Measurements from ENCODE around the gene RPN2. TPM values are rescaled to one million over a fixed set of nuclear protein-coding genes. Genes with fewer than 3 reads are reported as not detected.

Gene RPN2
- total RNA-seq, 8 experiments from 2014 or later, result 94.2 to 354 (median 152) TPM

DNA sequence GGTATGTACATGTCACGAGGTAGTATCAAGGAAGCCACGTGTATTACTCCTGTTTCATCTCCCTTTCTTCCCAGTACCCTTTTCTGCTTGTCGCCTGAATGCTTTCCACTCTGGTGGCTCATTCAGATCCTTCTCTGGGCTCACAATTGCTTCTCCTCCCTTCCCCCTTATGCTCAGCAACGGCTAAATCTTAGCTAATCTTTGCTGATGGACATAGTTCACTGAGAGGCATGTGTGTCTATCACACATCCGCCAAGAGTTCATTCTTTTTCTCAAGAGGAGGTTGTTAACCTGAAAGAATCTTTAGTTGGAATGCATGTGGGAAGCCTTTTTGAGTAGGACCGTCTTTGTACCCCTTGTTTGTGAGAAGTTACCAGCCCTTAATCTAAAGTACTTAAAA lies 26.0 kb downstream of the RPN2 start:
- in situ Hi-C loops (cut with MboI; ENCODE audit: low pct_unique_long_range_greater_than_20kb in 2 of 9, low sequenced_read_pairs in 9 of 9, unreplicated experiment in 9 of 9), result loop anchor here in 2 of 9 experiments (10.0 to 25.0 kb wide), 2 partner anchors 330 to 332 kb away; partner anchors contain the start of gene BLCAP (in 1 of the 2)
- peak in 1 of 8 experiments; percentile 7 for ATAC-seq (replicated peaks in 6 of 8)
- WGBS, 10 experiments, result 40 to 90% (median 80%) methylated on average over 1 to 6 of the region's 6 CpGs; no CpG with 5 or more reads in 1 of the 10 experiments
- Histone ChIP-seq H3K4me3 (no peak overlapping the region), H3K4me1 (replicated peaks in 1 of 2) (peaks cover 0 to 17% of the 10 kb centered on the region in 2 donors), H3K27ac (no peak overlapping the region)

DNA sequence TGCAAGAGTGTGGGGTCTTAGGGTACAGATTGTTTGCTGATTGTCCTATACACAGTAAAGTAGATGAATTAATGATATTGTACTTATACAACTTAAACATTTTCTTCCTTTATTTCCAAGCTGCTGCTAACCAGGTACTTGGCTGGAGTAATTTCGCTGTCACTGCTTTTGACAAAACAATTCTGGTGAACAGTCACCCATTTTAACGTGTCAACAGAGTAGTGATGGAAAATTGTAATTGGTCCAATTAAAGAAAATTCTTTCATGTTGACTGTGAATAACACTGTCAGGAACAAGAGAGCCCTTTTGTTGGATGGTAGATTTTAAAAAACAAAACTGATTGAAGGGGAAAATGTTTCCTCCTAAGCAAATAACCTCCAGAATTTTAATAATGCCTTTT lies 26.7 kb downstream of the RPN2 start:
- Histone ChIP-seq H3K27ac (no peak overlapping the region), H3K4me1 (replicated peaks in 1 of 2) (peaks cover 0 to 17% of the 10 kb centered on the region in 2 donors), H3K4me3 (no peak overlapping the region)
- in situ Hi-C loops (cut with MboI; ENCODE audit: low pct_unique_long_range_greater_than_20kb in 2 of 9, low sequenced_read_pairs in 9 of 9, unreplicated experiment in 9 of 9), result loop anchor here in 2 of 9 experiments (10.0 to 25.0 kb wide), 2 partner anchors 329 to 332 kb away; partner anchors contain the start of gene BLCAP (in 1 of the 2)
- WGBS, 10 experiments, result 50 to 100% (median 80%) methylated on average over 1 to 2 of the region's 2 CpGs; no CpG with 5 or more reads in 2 of the 10 experiments
- no peak for ATAC-seq (replicated peaks in 6 of 8)

DNA sequence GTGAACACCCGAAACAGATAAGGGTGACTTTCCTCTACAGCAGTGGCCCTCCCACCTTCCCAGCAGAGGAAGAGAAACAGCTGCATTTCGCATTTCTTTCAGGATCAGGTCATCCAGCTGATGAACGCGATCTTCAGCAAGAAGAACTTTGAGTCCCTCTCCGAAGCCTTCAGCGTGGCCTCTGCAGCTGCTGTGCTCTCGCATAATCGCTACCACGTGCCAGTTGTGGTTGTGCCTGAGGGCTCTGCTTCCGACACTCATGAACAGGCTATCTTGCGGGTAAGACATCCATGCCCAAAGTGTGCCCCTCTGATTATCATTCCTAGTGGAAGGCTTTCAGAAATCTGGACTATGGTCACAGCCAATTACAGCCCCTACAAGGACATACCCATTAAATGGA lies 28.0 kb downstream of the RPN2 start:
- in situ Hi-C loops (cut with MboI; ENCODE audit: low pct_unique_long_range_greater_than_20kb in 2 of 9, low sequenced_read_pairs in 9 of 9, unreplicated experiment in 9 of 9), result loop anchor here in 2 of 9 experiments (10.0 to 25.0 kb wide), 2 partner anchors 328 to 330 kb away; partner anchors contain the start of gene BLCAP (in 1 of the 2)
- H3K27ac ChIP-seq, result no peak overlapping the region
- ATAC-seq (replicated peaks in 6 of 8), result no peak
- peaks cover 0 to 15% of the 10 kb centered on the region in 2 donors for H3K4me1 ChIP-seq (replicated peaks in 1 of 2)
- H3K4me3 ChIP-seq, result no peak overlapping the region
- 73 to 100% (median 90%) methylated on average over 2 to 10 of the region's 11 CpGs; no CpG with 5 or more reads in 3 of the 10 experiments for WGBS, 10 experiments

DNA sequence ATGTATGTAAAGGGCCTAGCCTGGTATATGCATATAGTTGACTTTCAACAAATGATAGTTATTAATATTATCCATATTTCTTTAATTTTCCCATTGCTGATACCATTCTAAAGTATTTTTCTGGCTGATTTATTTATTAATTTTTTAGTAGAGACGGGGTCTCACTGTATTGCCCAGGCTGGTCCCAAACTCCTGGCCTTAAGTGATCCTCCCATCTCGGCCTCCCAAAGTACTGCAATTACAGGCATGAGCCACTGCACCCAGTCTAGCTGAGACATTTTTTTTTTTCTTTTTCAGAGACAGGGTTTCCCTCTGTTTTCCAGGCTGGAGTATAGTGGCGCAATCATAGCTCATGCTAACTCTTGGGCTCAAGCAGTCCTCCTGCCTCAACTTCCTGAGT lies 30.1 kb downstream of the RPN2 start:
- Histone ChIP-seq H3K4me1 (replicated peaks in 1 of 2) (peaks cover 0 to 10% of the 10 kb centered on the region in 2 donors), H3K4me3 (no peak overlapping the region), H3K27ac (no peak overlapping the region)
- WGBS, 10 experiments, result 100% methylated on average over 1 to 3 of the region's 3 CpGs; no CpG with 5 or more reads in 3 of the 10 experiments
- in situ Hi-C loops (cut with MboI; ENCODE audit: low pct_unique_long_range_greater_than_20kb in 2 of 9, low sequenced_read_pairs in 9 of 9, unreplicated experiment in 9 of 9), result loop anchor here in 2 of 9 experiments (10.0 to 25.0 kb wide), 2 partner anchors 326 to 328 kb away; partner anchors contain the start of gene BLCAP (in 1 of the 2)
- ATAC-seq (replicated peaks in 6 of 8), result no peak

DNA sequence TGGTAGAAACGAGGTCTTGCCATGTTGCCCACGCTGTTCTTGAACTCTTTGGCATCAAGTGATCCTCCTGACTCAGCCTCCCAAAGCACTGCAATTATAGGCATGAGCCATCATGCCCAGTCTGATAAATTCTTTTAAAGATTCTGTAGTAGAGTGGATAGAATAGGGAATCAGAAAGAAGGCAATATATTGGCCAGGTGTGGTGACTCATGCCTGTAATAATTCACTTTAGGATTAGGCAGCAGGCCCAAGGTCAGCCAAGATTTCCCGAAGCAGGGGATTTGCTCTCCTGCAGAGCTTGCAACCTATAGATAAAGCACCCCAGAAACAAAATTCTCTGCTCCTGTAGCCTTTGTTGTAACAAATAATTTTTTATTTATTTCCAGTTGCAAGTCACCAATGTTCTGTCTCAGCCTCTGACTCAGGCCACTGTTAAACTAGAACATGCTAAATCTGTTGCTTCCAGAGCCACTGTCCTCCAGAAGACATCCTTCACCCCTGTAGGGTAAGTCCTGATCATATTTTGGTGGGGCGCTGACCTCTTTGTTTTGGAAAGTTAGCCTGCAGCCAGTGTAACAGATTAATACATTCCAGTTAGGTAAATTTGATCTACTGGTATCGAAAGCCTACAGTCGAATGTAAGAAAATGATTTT lies 30.7 kb downstream of the RPN2 start:
- H3K4me1 ChIP-seq (replicated peaks in 1 of 2), result peaks cover 0 to 4% of the 10 kb centered on the region in 2 donors
- in situ Hi-C loops (cut with MboI; ENCODE audit: low pct_unique_long_range_greater_than_20kb in 2 of 9, low sequenced_read_pairs in 9 of 9, unreplicated experiment in 9 of 9), result loop anchor here in 2 of 9 experiments (10.0 to 25.0 kb wide), 2 partner anchors 325 to 328 kb away; partner anchors contain the start of gene BLCAP (in 1 of the 2)
- no peak overlapping the region for H3K4me3 ChIP-seq
- WGBS, 10 experiments, result 70 to 100% (median 93%) methylated on average over 1 to 5 of the region's 6 CpGs; no CpG with 5 or more reads in 1 of the 10 experiments
- no peak overlapping the region for H3K27ac ChIP-seq
- ATAC-seq (replicated peaks in 6 of 8), result no peak

DNA sequence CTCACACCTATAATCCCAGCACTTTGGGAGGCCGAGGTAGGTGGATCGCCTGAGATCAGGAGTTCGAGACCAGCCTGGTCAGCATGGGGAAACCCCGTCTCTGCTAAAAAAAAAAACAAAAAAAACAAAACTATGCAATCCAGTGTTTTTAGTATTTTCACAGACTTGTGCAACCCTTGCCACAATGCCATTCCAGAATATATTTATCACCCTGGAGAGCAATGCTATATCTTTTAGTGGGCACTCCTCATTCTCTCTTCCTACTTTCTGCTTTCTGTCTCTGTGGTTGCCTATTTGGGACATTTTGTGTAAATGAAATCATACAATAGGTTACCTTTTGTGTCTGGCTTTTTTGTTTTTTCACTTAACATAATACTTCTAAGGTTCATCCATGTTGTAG lies 39.3 kb downstream of the RPN2 start:
- in situ Hi-C loops (cut with MboI; ENCODE audit: low pct_unique_long_range_greater_than_20kb in 2 of 9, low sequenced_read_pairs in 9 of 9, unreplicated experiment in 9 of 9), result loop anchor here in 1 of 9 experiments (25.0 kb wide), 1 partner anchor 319 kb away; the partner anchor contains the start of gene BLCAP
- Histone ChIP-seq H3K4me3 (no peak overlapping the region), H3K27ac (no peak overlapping the region), H3K4me1 (replicated peaks in 1 of 2) (peaks cover 19 to 25% of the 10 kb centered on the region in 2 donors)
- ATAC-seq (replicated peaks in 6 of 8), result no peak
- WGBS, 10 experiments, result 86 to 100% (median 100%) methylated on average over 1 to 4 of the region's 4 CpGs; no CpG with 5 or more reads in 3 of the 10 experiments

DNA sequence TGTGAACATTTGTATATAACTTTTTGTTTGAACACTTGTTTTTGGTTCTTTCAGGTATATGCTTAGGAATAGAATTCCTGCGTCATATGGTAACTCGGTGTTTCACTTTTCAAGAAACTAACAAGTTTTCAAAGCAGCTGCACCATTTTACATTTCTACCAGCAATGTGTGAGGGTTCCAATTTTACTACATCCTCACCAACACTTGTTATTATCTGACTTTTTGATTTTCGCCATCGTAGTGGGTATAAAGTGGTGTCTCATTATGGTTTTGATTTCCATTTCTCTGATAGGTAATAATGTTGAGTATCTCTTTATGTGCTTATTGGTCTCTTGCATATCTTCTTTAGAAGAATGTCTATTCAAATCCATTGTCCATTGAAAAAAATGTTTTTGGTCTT lies 39.8 kb downstream of the RPN2 start:
- whole genome bisulfite sequencing, 10 experiments, result 75 to 100% (median 85%) methylated on average over 2 to 4 of the region's 4 CpGs
- Histone ChIP-seq H3K27ac (no peak overlapping the region), H3K4me3 (no peak overlapping the region), H3K4me1 (replicated peaks in 1 of 2) (peaks cover 19 to 25% of the 10 kb centered on the region in 2 donors)
- ATAC-seq (replicated peaks in 6 of 8), result no peak
- in situ Hi-C loops (cut with MboI; ENCODE audit: low pct_unique_long_range_greater_than_20kb in 2 of 9, low sequenced_read_pairs in 9 of 9, unreplicated experiment in 9 of 9), result loop anchor here in 1 of 9 experiments (25.0 kb wide), 1 partner anchor 318 kb away; the partner anchor contains the start of gene BLCAP

DNA sequence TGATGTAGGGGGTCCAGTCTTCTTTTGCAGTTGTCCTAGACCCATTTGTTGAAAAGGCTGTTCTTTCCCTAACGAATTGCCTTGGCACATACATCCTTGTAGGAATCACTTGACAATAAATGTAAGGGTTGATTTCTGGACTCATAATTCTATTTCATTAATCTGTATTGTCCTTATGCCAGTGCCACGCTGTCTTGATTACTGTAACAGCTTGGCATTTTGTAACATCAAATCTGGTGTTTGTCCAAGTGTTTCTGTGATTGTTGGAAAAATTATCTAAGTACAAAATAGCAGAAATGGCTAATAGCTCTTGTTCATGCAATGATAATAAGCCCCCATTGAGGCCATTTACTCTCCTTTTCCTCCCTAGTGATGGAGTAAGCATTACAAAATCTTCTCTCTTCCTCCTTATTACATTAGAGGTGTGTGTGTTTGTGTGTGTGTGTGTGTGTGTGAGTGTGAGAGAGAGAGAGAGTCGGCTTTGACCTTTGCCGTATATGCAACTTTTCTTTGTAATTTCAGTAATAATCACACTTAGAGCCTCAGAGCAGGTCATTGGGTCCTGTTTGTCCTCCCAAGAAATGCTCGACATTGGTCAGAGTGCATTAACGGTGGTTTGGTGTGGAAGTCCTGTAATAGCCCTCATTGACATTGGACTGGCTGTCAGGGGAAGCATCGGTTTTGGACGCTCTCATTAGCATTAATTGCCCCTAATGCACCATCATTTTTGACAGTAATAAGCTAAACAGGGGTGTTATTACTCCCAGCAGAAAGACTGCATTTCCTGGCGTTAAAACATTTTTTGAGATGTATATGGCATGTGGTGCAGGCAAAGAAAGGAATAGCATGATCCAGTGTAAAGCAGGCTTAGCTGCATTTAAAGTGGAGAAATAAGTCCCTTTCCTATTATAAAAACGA lies 40.9 kb downstream of the RPN2 start:
- WGBS, 10 experiments, result 33 to 90% (median 57%) methylated on average over 2 to 8 of the region's 10 CpGs
- in situ Hi-C loops (cut with MboI; ENCODE audit: low pct_unique_long_range_greater_than_20kb in 2 of 9, low sequenced_read_pairs in 9 of 9, unreplicated experiment in 9 of 9), result loop anchor here in 1 of 9 experiments (25.0 kb wide), 1 partner anchor 317 kb away; the partner anchor contains the start of gene BLCAP
- ATAC-seq (replicated peaks in 6 of 8), result peak in 3 of 8 experiments; percentile 67 to 86 (median 77)
- no peak overlapping the region for H3K4me3 ChIP-seq
- H3K4me1 ChIP-seq (replicated peaks in 1 of 2), result peaks cover 19 to 25% of the 10 kb centered on the region in 2 donors
- peak overlapping the region; percentile 46 to 61 for H3K27ac ChIP-seq

DNA sequence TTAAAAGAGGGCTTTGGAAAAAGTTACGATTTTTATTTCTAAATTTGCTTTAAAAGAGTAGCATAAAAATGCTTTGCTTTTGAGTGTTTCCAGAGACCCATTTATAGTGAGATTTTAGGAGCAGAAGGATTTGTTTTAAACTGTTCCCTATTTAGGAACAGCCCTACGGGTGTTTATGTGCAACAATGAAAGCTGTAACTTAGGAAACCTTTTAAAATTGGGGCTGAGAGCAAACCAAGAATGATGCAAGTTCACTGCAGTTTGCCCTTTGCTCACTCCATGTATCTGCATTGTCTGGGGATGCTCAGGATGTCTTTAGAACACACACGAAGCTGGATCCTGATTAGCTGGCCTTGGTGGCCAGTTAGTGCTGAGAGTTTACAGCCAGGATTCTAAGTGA lies 41.6 kb downstream of the RPN2 start:
- H3K4me3 ChIP-seq, result no peak overlapping the region
- in situ Hi-C loops (cut with MboI; ENCODE audit: low pct_unique_long_range_greater_than_20kb in 2 of 9, low sequenced_read_pairs in 9 of 9, unreplicated experiment in 9 of 9), result loop anchor here in 1 of 9 experiments (25.0 kb wide), 1 partner anchor 317 kb away; the partner anchor contains the start of gene BLCAP
- peak in 7 of 8 experiments; percentile 15 to 75 (median 49) for ATAC-seq (replicated peaks in 6 of 8)
- peak overlapping the region; percentile 46 to 61 for H3K27ac ChIP-seq
- H3K4me1 ChIP-seq (replicated peaks in 1 of 2), result peaks cover 19 to 25% of the 10 kb centered on the region in 2 donors
- WGBS, 10 experiments, result 0 to 79% (median 22%) methylated on average over 1 to 2 of the region's 3 CpGs; no CpG with 5 or more reads in 1 of the 10 experiments

DNA sequence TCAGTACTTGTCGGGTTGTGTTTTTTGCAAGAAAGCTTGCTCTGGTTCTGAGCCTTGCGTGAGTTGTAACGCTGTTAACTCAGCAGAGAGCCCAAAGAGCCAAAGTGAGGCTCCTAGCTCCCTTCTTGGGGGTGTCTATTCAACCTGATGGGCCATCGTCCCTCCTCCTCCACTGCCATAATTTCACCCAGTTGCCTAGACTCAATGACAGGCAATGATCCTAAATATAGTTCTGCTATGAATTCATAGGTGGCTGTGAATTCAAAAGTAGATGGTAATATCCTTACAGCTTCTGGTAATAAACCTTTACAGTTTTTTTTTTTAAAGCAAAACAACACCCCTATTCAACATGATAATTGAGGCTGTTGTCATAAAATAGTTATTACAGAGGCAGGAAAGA lies 43.0 kb downstream of the RPN2 start:
- ATAC-seq (replicated peaks in 6 of 8), result no peak
- no peak overlapping the region for H3K27ac ChIP-seq
- H3K4me1 ChIP-seq (replicated peaks in 1 of 2), result peaks cover 19 to 25% of the 10 kb centered on the region in 2 donors
- H3K4me3 ChIP-seq, result no peak overlapping the region
- in situ Hi-C loops (cut with MboI; ENCODE audit: low pct_unique_long_range_greater_than_20kb in 2 of 9, low sequenced_read_pairs in 9 of 9, unreplicated experiment in 9 of 9), result loop anchor here in 1 of 9 experiments (25.0 kb wide), 1 partner anchor 315 kb away; the partner anchor contains the start of gene BLCAP
- WGBS, 10 experiments, result 93 to 100% (median 100%) methylated on average over 1 to 4 of the region's 4 CpGs; no CpG with 5 or more reads in 4 of the 10 experiments

DNA sequence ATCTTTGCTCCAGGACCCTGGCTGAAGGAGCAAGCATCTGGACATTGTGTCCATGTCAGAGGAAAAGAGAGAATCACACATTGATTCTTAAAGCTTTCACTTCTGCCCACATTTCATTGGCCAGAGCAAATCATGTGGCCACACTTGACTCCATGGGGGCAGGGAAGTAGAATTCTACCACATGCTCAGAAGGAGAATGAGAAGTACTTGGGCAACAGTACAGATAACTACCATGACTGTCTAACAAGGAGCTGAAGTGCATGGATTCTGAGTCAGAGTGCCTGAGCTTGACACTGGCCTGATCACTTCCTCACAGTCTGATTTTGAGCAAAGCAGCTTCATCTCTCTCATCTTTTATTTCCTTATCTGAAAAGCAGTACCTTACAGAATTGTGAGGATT lies 43.9 kb downstream of the RPN2 start:
- Histone ChIP-seq H3K4me3 (no peak overlapping the region), H3K4me1 (replicated peaks in 1 of 2) (peaks cover 19 to 28% of the 10 kb centered on the region in 2 donors), H3K27ac (no peak overlapping the region)
- peak in 3 of 8 experiments; percentile 86 to 97 (median 95) for ATAC-seq (replicated peaks in 6 of 8)
- in situ Hi-C loops (cut with MboI; ENCODE audit: low pct_unique_long_range_greater_than_20kb in 2 of 9, low sequenced_read_pairs in 9 of 9, unreplicated experiment in 9 of 9), result loop anchor here in 1 of 9 experiments (25.0 kb wide), 1 partner anchor 314 kb away; the partner anchor contains the start of gene BLCAP

DNA sequence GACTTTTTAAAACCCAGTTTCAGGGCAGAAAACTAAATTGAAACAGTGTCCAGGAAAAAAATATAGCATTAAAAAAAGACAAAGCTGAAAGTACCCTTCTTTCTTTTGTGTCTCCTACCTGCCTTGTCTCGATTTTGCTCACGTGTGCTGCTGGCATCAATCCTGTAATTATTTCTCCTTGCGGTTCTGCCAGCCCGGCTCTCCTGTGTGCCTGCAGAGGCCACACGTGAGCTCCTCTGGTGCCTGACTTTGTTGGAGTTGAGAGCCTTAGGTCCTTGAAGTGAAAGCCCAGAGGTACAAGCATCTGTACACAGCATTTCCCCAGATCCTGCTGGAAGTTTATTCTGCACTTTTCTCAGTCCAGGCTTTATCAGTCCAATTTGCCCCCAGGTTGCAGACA lies 46.0 kb downstream of the RPN2 start:
- H3K4me3 ChIP-seq, result no peak overlapping the region
- H3K27ac ChIP-seq, result no peak overlapping the region
- H3K4me1 ChIP-seq (replicated peaks in 1 of 2), result peaks cover 30 to 37% of the 10 kb centered on the region in 2 donors
- ATAC-seq (replicated peaks in 6 of 8), result no peak
- 80 to 100% (median 100%) methylated on average over 1 to 5 of the region's 5 CpGs; no CpG with 5 or more reads in 2 of the 10 experiments for WGBS, 10 experiments
- in situ Hi-C loops (cut with MboI; ENCODE audit: low pct_unique_long_range_greater_than_20kb in 2 of 9, low sequenced_read_pairs in 9 of 9, unreplicated experiment in 9 of 9), result no loop called here

Data from motor neuron (in vitro differentiated cells).